ENCODE measurements around the gene BRD4. TPM values are rescaled to one million over a fixed set of nuclear protein-coding genes. Genes with fewer than 3 reads are reported as not detected.

BRD4 gene
- total RNA-seq, 1 experiment from 2014 or later, result 144 TPM

DNA sequence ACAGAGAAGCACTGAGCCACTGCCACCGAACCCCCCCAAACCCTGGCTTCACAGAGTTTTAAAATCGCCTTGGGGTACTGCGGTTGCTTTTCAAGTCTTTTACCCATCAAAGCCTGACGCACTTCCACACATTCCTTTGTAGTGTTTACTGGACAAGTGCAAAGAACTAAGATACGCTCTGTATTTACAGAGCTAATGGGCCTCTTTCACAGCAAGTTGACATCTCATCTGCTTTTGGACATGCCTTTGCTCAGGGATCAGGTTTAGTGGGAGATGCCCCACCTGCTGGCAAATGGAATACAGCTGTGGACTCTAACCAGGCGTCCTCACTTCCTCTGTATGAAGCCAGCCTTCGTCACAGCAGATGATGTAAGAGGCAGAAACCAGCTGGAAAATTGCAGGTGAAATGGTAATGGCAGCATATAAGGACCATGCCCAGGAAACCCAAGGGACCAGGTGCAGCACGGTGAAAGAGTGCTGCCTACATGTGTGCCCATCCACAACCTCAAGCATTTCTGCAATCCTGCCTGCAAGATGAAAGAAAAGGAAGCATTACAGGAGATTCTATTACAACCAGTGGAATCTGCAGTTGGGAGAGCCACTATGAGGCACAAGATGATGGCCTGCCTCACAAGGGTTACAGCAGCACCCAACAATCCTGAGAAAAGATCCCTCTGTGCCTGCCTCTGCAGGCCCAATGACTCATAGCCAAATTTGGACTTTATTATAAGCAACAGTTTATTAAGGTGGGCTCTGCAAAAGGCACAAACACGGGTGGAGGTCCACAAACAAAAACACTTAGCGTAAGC lies 34.7 kb downstream of the BRD4 start:
- Histone ChIP-seq H2BK20ac (ENCODE audit: low read depth, low read length, poor library complexity, severe bottlenecking) (no peak overlapping the region), H4K5ac (ENCODE audit: insufficient read length, low read depth, low read length) (no peak overlapping the region), H4K20me1 (ENCODE audit: control insufficient read depth, insufficient read depth, insufficient read length) (peaks cover 5% of the 10 kb centered on the region), H3K4ac (ENCODE audit: low read depth, low read length) (no peak overlapping the region), H3K4me1 (ENCODE audit: insufficient read depth, low read length) (peaks cover 21% of the 10 kb centered on the region), H3K9me3 (ENCODE audit: control insufficient read depth, low read depth, low read length) (no peaks in the 10 kb centered on the region), H4K91ac (ENCODE audit: insufficient read length, low read depth, low read length) (no peak overlapping the region), H3K27ac (ENCODE audit: insufficient read length, low read depth, low read length) (no peak overlapping the region), H4K8ac (replicated peaks; ENCODE audit: insufficient read length, low read depth, low read length) (no peak overlapping the region), H3K4me2 (ENCODE audit: insufficient read depth, insufficient read length, low read length) (no peak overlapping the region), H2AK5ac (ENCODE audit: insufficient read length, low read length) (no peak overlapping the region), H3T11ph (ENCODE audit: low read length) (no peak overlapping the region), H3K79me1 (ENCODE audit: insufficient read depth, low read depth, low read length, poor library complexity, severe bottlenecking) (peaks cover 15% of the 10 kb centered on the region), H2BK120ac (ENCODE audit: low read depth, low read length, poor library complexity, severe bottlenecking) (no peak overlapping the region), H3K27me3 (ENCODE audit: insufficient read depth, low read length) (no peaks in the 10 kb centered on the region), H2AFZ (ENCODE audit: low read length) (no peak overlapping the region), H3K79me2 (ENCODE audit: insufficient read depth, low read length) (peaks cover 86% of the 10 kb centered on the region), H2BK15ac (ENCODE audit: low read depth, low read length) (no peak overlapping the region), H3K23me2 (ENCODE audit: insufficient read length, low read depth, low read length, poor library complexity, severe bottlenecking) (no peaks in the 10 kb centered on the region), H3K23ac (ENCODE audit: insufficient read length, low read depth, low read length) (no peak overlapping the region), H2BK12ac (ENCODE audit: insufficient read length, low read depth, low read length) (no peak overlapping the region), H3K56ac (ENCODE audit: insufficient read length, low read depth, low read length) (no peak overlapping the region), H3K9ac (ENCODE audit: extremely low read depth, insufficient read length, low read length) (no peak overlapping the region), H2BK5ac (ENCODE audit: insufficient read length, low read length) (no peak overlapping the region), H3K14ac (ENCODE audit: insufficient read depth, low read length) (0 out of 2 replicates have a peak overlapping the region, but pooled peaks have one; percentile 32), H3K18ac (ENCODE audit: insufficient read length, low read depth, low read length) (no peak overlapping the region)
- Mint-ChIP-seq H3K36me3 (ENCODE audit: insufficient read depth in 1 of 3, low read depth in 3 of 3) (peaks cover 6 to 15% (median 12%) of the 10 kb centered on the region in 3 experiments; a peak in 6 of 7 replicates), H3K27ac (peak overlapping the region; percentile 92 to 96 (median 94); a peak in 5 of 7 replicates), H3K9me3 (peaks cover 0 to 2% of the 10 kb centered on the region in 2 experiments; a peak in 1 of 5 replicates), H3K4me1 (peaks cover 65 to 67% of the 10 kb centered on the region in 2 experiments), H3K27me3 (ENCODE audit: low read depth) (no peaks in the 10 kb centered on the region), H3K4me3 (no peak overlapping the region)
- WGBS (ENCODE audit: extremely low coverage, insufficient read length, low lambda C conversion rate), result no CpG with 5 or more reads among the region's 10 CpGs
- no peak for DNase-seq
- TF ChIP-seq, protein P1, sequence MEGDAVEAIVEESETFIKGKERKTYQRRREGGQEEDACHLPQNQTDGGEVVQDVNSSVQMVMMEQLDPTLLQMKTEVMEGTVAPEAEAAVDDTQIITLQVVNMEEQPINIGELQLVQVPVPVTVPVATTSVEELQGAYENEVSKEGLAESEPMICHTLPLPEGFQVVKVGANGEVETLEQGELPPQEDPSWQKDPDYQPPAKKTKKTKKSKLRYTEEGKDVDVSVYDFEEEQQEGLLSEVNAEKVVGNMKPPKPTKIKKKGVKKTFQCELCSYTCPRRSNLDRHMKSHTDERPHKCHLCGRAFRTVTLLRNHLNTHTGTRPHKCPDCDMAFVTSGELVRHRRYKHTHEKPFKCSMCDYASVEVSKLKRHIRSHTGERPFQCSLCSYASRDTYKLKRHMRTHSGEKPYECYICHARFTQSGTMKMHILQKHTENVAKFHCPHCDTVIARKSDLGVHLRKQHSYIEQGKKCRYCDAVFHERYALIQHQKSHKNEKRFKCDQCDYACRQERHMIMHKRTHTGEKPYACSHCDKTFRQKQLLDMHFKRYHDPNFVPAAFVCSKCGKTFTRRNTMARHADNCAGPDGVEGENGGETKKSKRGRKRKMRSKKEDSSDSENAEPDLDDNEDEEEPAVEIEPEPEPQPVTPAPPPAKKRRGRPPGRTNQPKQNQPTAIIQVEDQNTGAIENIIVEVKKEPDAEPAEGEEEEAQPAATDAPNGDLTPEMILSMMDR (conservative IDR thresholded peaks at IDR 0.05), result peak; percentile 28; the same call in 2 of the 3 replicates
